SH-SY5Y (cell line): ENCODE data around the gene ZBTB46.

Experiments used
- GATA2 ChIP-seq: IDR thresholded peaks from 2 replicates; pipeline ENCODE4 v1.6.1; 2011; ENCODE audit warnings: mild to moderate bottlenecking, low read depth, low read length
- GATA3 ChIP-seq: IDR thresholded peaks from 2 replicates; pipeline ENCODE4 v1.6.1; 2011; ENCODE audit warnings: low read depth, mild to moderate bottlenecking, low read length, moderate library complexity

DNA sequence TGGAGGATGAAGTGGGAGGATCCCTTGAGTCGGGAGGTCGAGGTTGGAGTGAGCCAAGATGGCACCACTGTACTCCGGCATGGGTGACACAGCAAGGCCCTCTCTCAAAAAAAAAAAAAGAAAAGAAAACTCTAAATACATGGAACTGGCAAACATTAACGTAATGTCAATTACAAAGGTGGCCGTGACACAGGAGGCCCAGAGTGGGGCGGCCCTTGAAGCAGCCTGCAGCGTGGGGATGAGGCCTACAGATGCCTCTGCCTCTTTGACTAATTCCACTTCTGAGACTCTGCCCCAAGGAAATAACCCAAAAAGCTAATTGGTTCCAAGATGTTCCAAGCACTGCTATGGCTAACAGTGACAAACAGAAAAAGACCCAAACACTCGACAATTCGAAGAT, 21.2 kb downstream of the ZBTB46 start:
- TF ChIP-seq GATA2 (no peak), GATA3 (no peak)
